CD14-positive monocyte (primary cell): ENCODE data around the gene PTCH2. TPM values are rescaled to one million over a fixed set of nuclear protein-coding genes. Genes with fewer than 3 reads are reported as not detected.

ENCODE experiments used
- DNase-seq, 3 donors: peaks; one replicate each; pipeline ENCODE4 v3.0.0-alpha.2; 2011 to 2022
- H2AFZ ChIP-seq: 2 replicates; pipeline ENCODE4 v1.6.0; 2012; ENCODE audit warnings: mild to moderate bottlenecking, low read depth, low read length, inconsistent platforms; ENCODE audit not compliant: insufficient read depth, poor library complexity, severe bottlenecking
- H3K27ac ChIP-seq, 2 donors: 1 replicate in 1 of 2; 2 replicates in 1 of 2; pipeline ENCODE4 v1.5.1; 2012 to 2013; ENCODE audit warnings: low read length in 2 of 2, control low read depth in 1 of 2, inconsistent platforms in 1 of 2, low read depth in 1 of 2, mild to moderate bottlenecking in 1 of 2
- H3K27me3 ChIP-seq, 2 donors: one replicate each; pipeline versions ENCODE4 v1.6.0 to v1.6.1; 2011 to 2013; ENCODE audit warnings: low read length in 2 of 2; ENCODE audit not compliant: control insufficient read depth in 2 of 2, insufficient read depth in 2 of 2
- H3K36me3 ChIP-seq, 2 donors: replicated peaks in 1 of 2; 1 replicate in 1 of 2; 2 replicates in 1 of 2; pipeline versions ENCODE4 v1.5.1 to v1.6.1; 2012 to 2013; ENCODE audit warnings: low read length in 2 of 2, control low read depth in 1 of 2, inconsistent platforms in 1 of 2, mild to moderate bottlenecking in 1 of 2; ENCODE audit not compliant: insufficient read depth in 2 of 2, control insufficient read depth in 1 of 2
- H3K4me1 ChIP-seq, 2 donors: 1 replicate in 1 of 2; 2 replicates in 1 of 2; pipeline versions ENCODE4 v1.5.1 to v1.6.1; 2012 to 2013; ENCODE audit warnings: low read length in 2 of 2, control low read depth in 1 of 2, inconsistent platforms in 1 of 2, mild to moderate bottlenecking in 1 of 2, moderate library complexity in 1 of 2; ENCODE audit not compliant: insufficient read depth in 2 of 2, control insufficient read depth in 1 of 2
- H3K4me2 ChIP-seq: replicated peaks from 2 replicates; pipeline ENCODE3; 2012; ENCODE audit warnings: low read length, moderate library complexity, mild to moderate bottlenecking; ENCODE audit not compliant: poor library complexity, severe bottlenecking; ENCODE audit errors: extremely low read depth
- H3K4me3 ChIP-seq, 3 experiments: fragments of 200-600 bp in 1 of 3; sonication (generic) in 1 of 3; replicated peaks in 1 of 3; 1 replicate in 2 of 3; 2 replicates in 1 of 3; pipeline ENCODE4 v1.5.1; 2011 to 2013; ENCODE audit warnings: low read length in 3 of 3, mild to moderate bottlenecking in 3 of 3, control low read depth in 2 of 3, low read depth in 2 of 3, inconsistent platforms in 1 of 3, moderate library complexity in 1 of 3
- H3K79me2 ChIP-seq: 2 replicates; pipeline ENCODE4 v1.6.0; 2012; ENCODE audit warnings: mild to moderate bottlenecking, control low read depth, inconsistent platforms, low read length, moderate library complexity; ENCODE audit not compliant: insufficient read depth
- H3K9ac ChIP-seq: 2 replicates; pipeline ENCODE4 v1.6.0; 2017; ENCODE audit warnings: low read length, mild to moderate bottlenecking; ENCODE audit not compliant: insufficient read depth, poor library complexity, severe bottlenecking
- H3K9me3 ChIP-seq, 2 donors: replicated peaks in 1 of 2; 1 replicate in 1 of 2; 2 replicates in 1 of 2; pipeline versions ENCODE4 v1.5.1 to v1.6.1; 2012 to 2013; ENCODE audit warnings: low read length in 2 of 2, control low read depth in 1 of 2; ENCODE audit not compliant: control insufficient read depth in 1 of 2, insufficient read depth in 1 of 2
- H4K20me1 ChIP-seq: 2 replicates; pipeline ENCODE4 v1.6.0; 2012; ENCODE audit warnings: mild to moderate bottlenecking, low read length, control low read depth, moderate library complexity; ENCODE audit not compliant: insufficient read depth
- H3K27ac Mint-ChIP-seq, 7 donors: one replicate each; pipeline ENCODE4 v1.8.0; 2020; ENCODE audit warnings: mild to moderate bottlenecking in 7 of 7, mixed read lengths in 7 of 7, moderate library complexity in 6 of 7, inconsistent platforms in 2 of 7
- H3K27me3 Mint-ChIP-seq, 3 donors: one replicate each; pipeline ENCODE4 v1.8.0; 2021 to 2022; ENCODE audit warnings: low read depth in 3 of 3, mild to moderate bottlenecking in 3 of 3, mixed read lengths in 3 of 3, moderate library complexity in 3 of 3, inconsistent platforms in 1 of 3
- H3K36me3 Mint-ChIP-seq, 2 donors: one replicate each; pipeline ENCODE4 v1.8.0; 2020; ENCODE audit warnings: mixed read lengths in 2 of 2, inconsistent platforms in 1 of 2, mild to moderate bottlenecking in 1 of 2
- H3K4me1 Mint-ChIP-seq: one replicate; pipeline ENCODE4 v1.8.0; 2020; ENCODE audit warnings: mild to moderate bottlenecking, mixed read lengths
- H3K4me3 Mint-ChIP-seq, 2 donors: one replicate each; pipeline ENCODE4 v1.8.0; 2020; ENCODE audit warnings: mild to moderate bottlenecking in 2 of 2, mixed read lengths in 2 of 2, moderate library complexity in 1 of 2
- H3K9me3 Mint-ChIP-seq, 7 donors: one replicate each; pipeline ENCODE4 v1.8.0; 2020 to 2022; ENCODE audit warnings: mixed read lengths in 7 of 7, mild to moderate bottlenecking in 6 of 7, moderate library complexity in 6 of 7, inconsistent platforms in 2 of 7
- WGBS: methylation state at CpG from one replicate; pipeline ENCODE4 v1.1.5; 2013; ENCODE audit warnings: missing lambda C conversion rate; ENCODE audit not compliant: insufficient coverage; 5-methylcytosine and 5-hydroxymethylcytosine counted together
- intact Hi-C, 2 donors: fragments of 100-400 bp; cut with micrococcal nuclease; formaldehyde crosslinking; loops; one replicate each; pipeline versions ENCODE4 v1.15.0 to v1.15.1; 2023
- polyA plus RNA-seq, 3 donors: library from polyadenylated mRNA; depleted of rRNA in 1 of 3; unstranded in 2 of 3; stranded (reverse) in 1 of 3; fragments of 300-500 nt in 2 of 3; fragments of >200 nt in 1 of 3; fragmentation: Illumina TruSeq in 2 of 3; gene quantifications; 1 replicate in 2 of 3; 2 replicates in 1 of 3; pipeline ENCODE4 v1.2.3, GENCODE V29; 2012 to 2021
- TF ChIP-seq, protein P1 (sequence below): fragments of 200-600 bp; IDR thresholded peaks from one replicate; pipeline ENCODE4 v1.8.0; 2022; ENCODE audit warnings: antibody characterized with exemption, mild to moderate bottlenecking

PTCH2 gene
- polyA plus RNA-seq, 3 donors = 0.18 to 0.71 (median 0.22) TPM

DNA sequence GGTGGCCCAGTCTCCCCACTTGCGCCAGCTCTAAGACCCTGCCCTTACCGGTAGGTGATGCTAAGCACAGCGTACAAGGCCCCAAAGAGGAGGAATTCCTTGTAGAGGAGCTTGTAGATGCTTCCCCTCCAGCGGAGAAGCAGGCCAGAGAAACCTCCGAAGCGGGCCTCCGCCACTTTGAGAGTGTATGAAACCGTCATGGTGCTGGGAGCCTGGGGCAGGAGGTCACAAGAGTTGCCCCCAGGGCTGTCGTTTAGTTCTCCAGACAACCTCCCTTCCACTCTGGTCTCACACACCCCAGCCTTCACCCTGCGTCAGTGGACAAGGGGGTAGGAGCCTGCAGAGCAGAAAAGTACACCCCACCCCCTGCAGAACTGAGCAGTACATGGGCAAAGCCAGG lies 55.5 kb downstream of the PTCH2 start:
- Histone ChIP-seq H3K4me2 (no peak overlapping the region), H3K27ac (no peak overlapping the region), H3K27me3 (peaks cover 0 to 3% of the 10 kb centered on the region in 2 donors), H4K20me1 (no peaks in the 10 kb centered on the region), H3K9me3 (no peaks in the 10 kb centered on the region), H3K4me3 (no peak overlapping the region), H3K36me3 (no peaks in the 10 kb centered on the region), H3K79me2 (no peaks in the 10 kb centered on the region), H3K9ac (no peak overlapping the region), H2AFZ (no peak overlapping the region), H3K4me1 (peaks cover 23 to 24% of the 10 kb centered on the region in 2 donors)
- no peak overlapping the region for H3K4me3 Mint-ChIP-seq
- WGBS = 95% methylated on average over 7 of the region's 10 CpGs
- intact Hi-C loops = loop anchor here (5.0 to 10.0 kb wide), 2 partner anchors 40 to 227 kb away; partner anchors contain the start of genes HECTD3 (in 1 of the 2) and UROD (in 1 of the 2)
- H3K36me3 Mint-ChIP-seq = peaks cover 0 to 6% of the 10 kb centered on the region in 2 donors
- DNase-seq = no peak
- TF ChIP-seq, protein P1, sequence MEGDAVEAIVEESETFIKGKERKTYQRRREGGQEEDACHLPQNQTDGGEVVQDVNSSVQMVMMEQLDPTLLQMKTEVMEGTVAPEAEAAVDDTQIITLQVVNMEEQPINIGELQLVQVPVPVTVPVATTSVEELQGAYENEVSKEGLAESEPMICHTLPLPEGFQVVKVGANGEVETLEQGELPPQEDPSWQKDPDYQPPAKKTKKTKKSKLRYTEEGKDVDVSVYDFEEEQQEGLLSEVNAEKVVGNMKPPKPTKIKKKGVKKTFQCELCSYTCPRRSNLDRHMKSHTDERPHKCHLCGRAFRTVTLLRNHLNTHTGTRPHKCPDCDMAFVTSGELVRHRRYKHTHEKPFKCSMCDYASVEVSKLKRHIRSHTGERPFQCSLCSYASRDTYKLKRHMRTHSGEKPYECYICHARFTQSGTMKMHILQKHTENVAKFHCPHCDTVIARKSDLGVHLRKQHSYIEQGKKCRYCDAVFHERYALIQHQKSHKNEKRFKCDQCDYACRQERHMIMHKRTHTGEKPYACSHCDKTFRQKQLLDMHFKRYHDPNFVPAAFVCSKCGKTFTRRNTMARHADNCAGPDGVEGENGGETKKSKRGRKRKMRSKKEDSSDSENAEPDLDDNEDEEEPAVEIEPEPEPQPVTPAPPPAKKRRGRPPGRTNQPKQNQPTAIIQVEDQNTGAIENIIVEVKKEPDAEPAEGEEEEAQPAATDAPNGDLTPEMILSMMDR = no peak
- peaks cover 7 to 12% (median 12%) of the 10 kb centered on the region in 3 donors for H3K27me3 Mint-ChIP-seq
- peaks cover 0 to 2% (median 0%) of the 10 kb centered on the region in 7 donors for H3K9me3 Mint-ChIP-seq
- H3K4me1 Mint-ChIP-seq = peaks cover 26% of the 10 kb centered on the region
- H3K27ac Mint-ChIP-seq = no peak overlapping the region

DNA sequence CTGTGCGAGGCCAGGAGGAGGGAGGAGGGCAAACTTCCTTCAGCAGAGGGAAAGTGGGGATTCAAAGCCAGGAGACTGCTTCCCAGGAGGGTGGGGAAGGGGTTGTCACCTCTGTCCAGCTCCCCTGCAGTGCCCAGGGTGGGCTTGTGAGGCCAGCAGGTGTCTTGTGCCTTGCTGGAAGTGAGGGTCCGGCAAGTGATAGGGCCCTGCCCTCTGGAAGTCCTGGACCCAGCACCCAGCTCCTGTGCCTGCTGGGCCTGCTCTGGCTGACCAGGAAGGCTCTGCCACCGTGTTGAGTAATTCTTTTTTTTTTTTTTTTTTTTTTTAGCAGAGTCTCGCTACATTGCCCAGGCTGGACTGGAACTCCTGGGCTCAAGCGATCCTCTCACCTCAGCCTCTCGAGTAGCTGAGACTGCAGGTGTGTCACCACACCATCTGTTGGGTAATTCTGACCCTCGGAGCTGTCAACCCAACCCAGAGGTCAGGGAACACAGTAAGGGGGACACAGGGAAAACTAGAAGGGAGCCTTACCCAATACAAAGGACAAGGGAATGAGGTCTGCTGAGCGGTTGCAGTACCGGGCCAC lies 56.1 kb downstream of the PTCH2 start:
- Histone ChIP-seq H3K27ac (no peak overlapping the region), H3K9ac (no peak overlapping the region), H2AFZ (peak overlapping the region; percentile 91), H3K4me3 (peak overlapping the region in 1 of 3 experiments; percentile 74), H3K36me3 (no peaks in the 10 kb centered on the region), H3K79me2 (no peaks in the 10 kb centered on the region), H3K9me3 (no peaks in the 10 kb centered on the region), H3K4me2 (peak overlapping the region; percentile 83), H4K20me1 (no peaks in the 10 kb centered on the region), H3K27me3 (peaks cover 0 to 3% of the 10 kb centered on the region in 2 donors), H3K4me1 (peaks cover 23 to 24% of the 10 kb centered on the region in 2 donors)
- intact Hi-C loops = loop anchor here (5.0 to 10.0 kb wide), 2 partner anchors 40 to 228 kb away; partner anchors contain the start of genes HECTD3 (in 1 of the 2) and UROD (in 1 of the 2)
- 52% methylated on average over 4 of the region's 9 CpGs for WGBS
- Mint-ChIP-seq H3K27ac (peak overlapping the region in 3 of 7 donors; percentile 50 to 85 (median 79)), H3K27me3 (peaks cover 7 to 14% (median 12%) of the 10 kb centered on the region in 3 donors), H3K4me3 (peak overlapping the region; percentile 72 to 92), H3K9me3 (peaks cover 0 to 2% (median 0%) of the 10 kb centered on the region in 7 donors), H3K4me1 (peaks cover 26% of the 10 kb centered on the region), H3K36me3 (peaks cover 4 to 8% of the 10 kb centered on the region in 2 donors)
- no peak for DNase-seq
- TF ChIP-seq, protein P1 = no peak
